Endothelial cell of umbilical vein (primary cell): ENCODE measurements around the gene SERPINE1. TPM values are rescaled to one million over a fixed set of nuclear protein-coding genes. Genes with fewer than 3 reads are reported as not detected.
A peak's percentile ranks its signal among the peaks of the same experiment; 100 is the strongest.
"Not testable (repeated sequence)": the region's sequence is repeated elsewhere in the genome, so short reads cannot be mapped to it uniquely, and the experiment has no call there.

Experiments used
- BruUV-seq: library from RNA; stranded (reverse); fragments of 400-500 nt; replicated peaks from 2 replicates; lab custom pipeline; 2021; lab: Mats Ljungman, UMichigan
- CTCF ChIA-PET: fragments of 300-600, 350-600 bp; sonication (Branson Sonifier 250); formaldehyde crosslinking; loops from one replicate; lab custom pipeline; 2021; ENCODE audit warnings: antibody characterized with exemption, inconsistent platforms; lab: Charles Lee
- POLR2A ChIA-PET: fragments of 300-600, 350-600 bp; sonication (Branson Sonifier 250); formaldehyde crosslinking; loops from one replicate; lab custom pipeline; 2021; ENCODE audit warnings: antibody characterized with exemption, inconsistent platforms; lab: Charles Lee
- DNase-seq: peaks from one replicate; pipeline ENCODE4 v3.0.0-alpha.2; 2011; ENCODE audit warnings: low read depth, low spot score
- FAIRE-seq: peaks from 2 replicates; lab custom pipeline; 2011; peaks lifted over from hg19 to GRCh38; lab: Jason Lieb, UNC
- H2AFZ ChIP-seq: 2 replicates; pipeline ENCODE4 v1.6.0; 2012; ENCODE audit warnings: low read depth, low read length, control low read depth, inconsistent platforms
- H3K27ac ChIP-seq: 2 replicates; pipeline ENCODE4 v1.5.1; 2011; ENCODE audit warnings: low read depth, mild to moderate bottlenecking, control low read depth, low read length, moderate library complexity; ENCODE audit not compliant: insufficient read depth
- H3K27me3 ChIP-seq, 2 experiments: 2 replicates each; pipeline versions ENCODE4 v1.6.0 to v1.6.1; 2011; ENCODE audit warnings: low read length in 2 of 2, mixed read lengths in 1 of 2; ENCODE audit not compliant: control insufficient read depth in 2 of 2, insufficient read depth in 2 of 2
- H3K36me3 ChIP-seq, 2 experiments: 2 replicates in 1 of 2; 3 replicates in 1 of 2; pipeline ENCODE4 v1.5.1; 2011; ENCODE audit warnings: low read length in 2 of 2, mild to moderate bottlenecking in 1 of 2, moderate library complexity in 1 of 2; ENCODE audit not compliant: control insufficient read depth in 2 of 2, insufficient read depth in 2 of 2; ENCODE audit errors: extremely low read depth in 1 of 2
- H3K4me1 ChIP-seq: 3 replicates; pipeline ENCODE4 v1.5.1; 2011; ENCODE audit warnings: mild to moderate bottlenecking, low read length; ENCODE audit not compliant: control insufficient read depth, insufficient read depth; ENCODE audit errors: extremely low read depth
- H3K4me2 ChIP-seq: 2 replicates; pipeline ENCODE4 v1.6.1; 2011; ENCODE audit warnings: low read length, control low read depth, mixed read lengths; ENCODE audit not compliant: insufficient read depth
- H3K4me3 ChIP-seq, 3 experiments: fragments of 200-600 bp in 1 of 3; sonication (generic), shearing (Covaris generic) in 1 of 3; replicated peaks in 1 of 3; 2 replicates each; pipeline ENCODE4 v1.5.1; 2011 to 2016; ENCODE audit warnings: control low read depth in 3 of 3, low read length in 3 of 3, mild to moderate bottlenecking in 2 of 3, inconsistent platforms in 1 of 3, low read depth in 1 of 3, moderate library complexity in 1 of 3; ENCODE audit not compliant: insufficient read depth in 1 of 3
- H3K79me2 ChIP-seq: 2 replicates; pipeline ENCODE4 v1.6.0; 2012; ENCODE audit warnings: low read length, inconsistent platforms; ENCODE audit not compliant: control insufficient read depth, insufficient read depth
- H3K9ac ChIP-seq: replicated peaks from 2 replicates; pipeline ENCODE3; 2011; ENCODE audit warnings: low read length, control low read depth; ENCODE audit not compliant: insufficient read depth; ENCODE audit errors: extremely low read depth
- H3K9me1 ChIP-seq: replicated peaks from 3 replicates; pipeline ENCODE4 v1.6.0; 2011; ENCODE audit warnings: mild to moderate bottlenecking, low read length; ENCODE audit not compliant: control insufficient read depth, insufficient read depth; ENCODE audit errors: extremely low read depth
- H3K9me3 ChIP-seq: replicated peaks from 2 replicates; pipeline ENCODE4 v1.5.1; 2012; ENCODE audit warnings: low read length, inconsistent platforms; ENCODE audit not compliant: control insufficient read depth, insufficient read depth
- H4K20me1 ChIP-seq: replicated peaks from 2 replicates; pipeline ENCODE3; 2011; ENCODE audit warnings: mild to moderate bottlenecking, low read length; ENCODE audit not compliant: control insufficient read depth, insufficient read depth; ENCODE audit errors: extremely low read depth
- CTCF ChIP-seq, 2 donors: IDR thresholded peaks; 1 replicate in 1 of 2; 2 replicates in 1 of 2; pipeline ENCODE4 v1.5.1; 2011; ENCODE audit warnings: low read length in 2 of 2, mild to moderate bottlenecking in 2 of 2, moderate library complexity in 2 of 2, control low read depth in 1 of 2, inconsistent platforms in 1 of 2, low read depth in 1 of 2; ENCODE audit not compliant: insufficient read depth in 1 of 2; ENCODE audit errors: extremely low read depth in 1 of 2
- EZH2 ChIP-seq: IDR thresholded peaks from 2 replicates; pipeline ENCODE4 v1.6.1; 2012; ENCODE audit warnings: borderline replicate concordance, low read depth, mild to moderate bottlenecking, moderate library complexity, low read length, inconsistent platforms; ENCODE audit not compliant: severe bottlenecking
- FOS ChIP-seq: IDR thresholded peaks from 2 replicates; pipeline ENCODE4 v1.6.1; 2011; ENCODE audit warnings: mild to moderate bottlenecking, low read length, moderate library complexity, borderline replicate concordance; ENCODE audit not compliant: insufficient read depth
- JUN ChIP-seq: IDR thresholded peaks from 2 replicates; pipeline ENCODE4 v1.6.1; 2011; ENCODE audit warnings: borderline replicate concordance, low read depth; ENCODE audit not compliant: insufficient read length, insufficient read depth
- MAX ChIP-seq: IDR thresholded peaks from 2 replicates; pipeline ENCODE4 v1.6.1; 2011; ENCODE audit not compliant: insufficient read depth, insufficient read length
- MYC ChIP-seq: IDR thresholded peaks from one replicate; pipeline ENCODE4 v1.6.1; 2011; ENCODE audit warnings: mild to moderate bottlenecking, low read depth, low read length
- POLR2A ChIP-seq: IDR thresholded peaks from 2 replicates; pipeline ENCODE4 v1.6.1; 2012; ENCODE audit warnings: low read depth, mild to moderate bottlenecking, control low read depth, low read length
- POLR2AphosphoS5 ChIP-seq: IDR thresholded peaks from 2 replicates; pipeline ENCODE4 v1.6.1; 2012; ENCODE audit warnings: low read depth, mild to moderate bottlenecking, control low read depth, low read length, moderate library complexity; ENCODE audit not compliant: insufficient read depth
- dilution Hi-C: fragments of 300-500 bp; cut with MboI; formaldehyde crosslinking; loops from one replicate; pipeline ENCODE4 v1.15.0; 2019; ENCODE audit warnings: low sequenced_read_pairs; ENCODE audit not compliant: extremely low pct_ligation_motif_present
- intact Hi-C: fragments of 100-400 bp; cut with micrococcal nuclease; formaldehyde crosslinking; loops from one replicate; pipeline ENCODE4 v1.10.0; 2022
- polyA plus RNA-seq, 4 experiments: library from polyadenylated mRNA; depleted of rRNA in 3 of 4; stranded (reverse) in 3 of 4; unstranded in 1 of 4; fragments of >200 nt; gene quantifications; 2 replicates each; pipeline versions ENCODE4 v1.2.1 to v1.2.3, GENCODE V29; 2011 to 2012; ENCODE audit warnings: missing spikeins in 1 of 4
- total RNA-seq: library from RNA; stranded (reverse); gene quantifications from 2 replicates; pipeline ENCODE4 v1.2.3, GENCODE V29; 2021

Gene SERPINE1
- total and polyA plus RNA-seq, 2 donors (not counting 3 experiments of a cell fraction or from before 2014, with no cell fraction given) = 2,296 to 4,637 TPM

GRCh38 chr7:101102026-101102425 is 24.9 kb upstream of the SERPINE1 start:
- Histone ChIP-seq H3K4me2 (no peak overlapping the region), H3K4me3 (no peak overlapping the region), H3K9me3 (no peaks in the 10 kb centered on the region), H3K27me3 (no peaks in the 10 kb centered on the region), H3K36me3 (no peaks in the 10 kb centered on the region), H2AFZ (no peak overlapping the region), H3K27ac (peak overlapping the region; percentile 89), H4K20me1 (no peaks in the 10 kb centered on the region), H3K9ac (no peak overlapping the region), H3K79me2 (peaks cover 9% of the 10 kb centered on the region), H3K4me1 (peaks cover 39% of the 10 kb centered on the region), H3K9me1 (no peaks in the 10 kb centered on the region)
- no peak for TF ChIP-seq MYC
- TF ChIP-seq JUN = no peak
- no peak for TF ChIP-seq POLR2A
- TF ChIP-seq MAX = no peak
- TF ChIP-seq FOS = no peak
- no peak for TF ChIP-seq EZH2
- no peak for TF ChIP-seq POLR2AphosphoS5
- no peak for TF ChIP-seq CTCF (IDR thresholded peaks at IDR 0.05; ENCODE audit: extremely low read depth in 1 of 2, insufficient read depth in 1 of 2, low read depth in 1 of 2, low read length in 2 of 2)
- POLR2A ChIA-PET = interaction anchor here (1.9 to 3.2 kb wide), 5 partner anchors 10 to 24 kb away, joined by 6 to 38 read pairs (median 18); partner anchors contain the start of gene SERPINE1
- dilution Hi-C loops = no loop called here
- intact Hi-C loops = no loop called here
- DNase-seq (no peak), FAIRE-seq (no peak)
- no TSS peak for BruUV-seq
- CTCF ChIA-PET = interaction anchor here (0.8 to 6.1 kb wide), 7 partner anchors 10 to 232 kb away, joined by 3 to 38 read pairs (median 4); partner anchors contain the start of gene SERPINE1

- dilution Hi-C loops, BruUV-seq, DNase-seq, intact Hi-C loops, H3K79me2 ChIP-seq, H3K4me3 ChIP-seq, H3K36me3 ChIP-seq, H3K9ac ChIP-seq, H2AFZ ChIP-seq, H4K20me1 ChIP-seq, H3K4me2 ChIP-seq, H3K27me3 ChIP-seq, H3K9me3 ChIP-seq, H3K9me1 ChIP-seq, FAIRE-seq: not testable (repeated sequence)
- ChIA-PET POLR2A (interaction anchor here (1.9 to 3.0 kb wide), 2 partner anchors 8 to 23 kb away, joined by 6 to 32 read pairs; partner anchors contain the start of gene SERPINE1), CTCF (interaction anchor here (1.0 kb wide), 1 partner anchor 9 kb away, joined by 3 read pairs; no protein-coding TSS in a partner anchor)
- Histone ChIP-seq H3K4me1 (peaks cover 48% of the 10 kb centered on the region), H3K27ac (peak overlapping the region; percentile 21)
Measured at GRCh38 chr7:101103701-101104100, 23.2 kb upstream of the SERPINE1 start.
